Nephron (organoid): ENCODE data around the gene APOBEC2.

Experiments
- H3K27ac Mint-ChIP-seq, 3 experiments: 2 replicates each; pipeline ENCODE4 v1.8.0; 2020; ENCODE audit warnings: mixed read lengths in 3 of 3, mild to moderate bottlenecking in 2 of 3, moderate library complexity in 1 of 3
- H3K27me3 Mint-ChIP-seq: 2 replicates; pipeline ENCODE4 v1.8.0; 2021; ENCODE audit warnings: low read depth, mild to moderate bottlenecking, moderate library complexity, mixed read lengths
- H3K36me3 Mint-ChIP-seq: 2 replicates; pipeline ENCODE4 v1.8.0; 2020; ENCODE audit warnings: low read depth, mixed read lengths
- H3K4me1 Mint-ChIP-seq: 2 replicates; pipeline ENCODE4 v1.8.0; 2020; ENCODE audit warnings: mixed read lengths
- H3K4me3 Mint-ChIP-seq, 3 experiments: 2 replicates each; pipeline ENCODE4 v1.8.0; 2020; ENCODE audit warnings: mild to moderate bottlenecking in 3 of 3, mixed read lengths in 3 of 3, moderate library complexity in 2 of 3
- H3K9me3 Mint-ChIP-seq: 2 replicates; pipeline ENCODE4 v1.8.0; 2020; ENCODE audit warnings: mixed read lengths
- TF ChIP-seq, protein P1 (sequence below), 3 experiments: fragments of 200-600 bp; sonication (generic); IDR thresholded peaks; one replicate each; pipeline ENCODE4 v1.5.0; 2021; ENCODE audit warnings: antibody characterized with exemption in 3 of 3; ENCODE audit not compliant: unreplicated experiment in 3 of 3

APOBEC2 gene

DNA sequence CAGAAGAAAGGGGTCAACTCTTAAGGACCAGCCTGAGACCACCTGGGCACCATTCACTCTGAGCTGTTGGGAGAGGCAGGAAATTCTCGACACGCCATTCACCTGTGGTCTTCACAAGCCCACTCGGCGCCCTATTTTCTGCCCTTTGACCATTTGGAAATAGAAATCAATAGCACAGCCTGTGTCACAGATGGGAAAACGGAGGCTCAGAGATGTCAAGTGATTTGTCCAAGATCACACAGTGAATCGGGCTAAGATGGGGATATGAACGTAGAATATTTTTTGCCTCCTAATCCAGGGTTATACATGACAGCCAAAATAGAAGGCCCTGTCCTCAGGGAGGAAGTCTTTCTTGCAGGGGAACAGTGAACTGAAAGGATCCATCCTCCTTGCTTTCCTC is 3.0 kb upstream of the APOBEC2 start:
- Mint-ChIP-seq H3K9me3 (no peaks in the 10 kb centered on the region), H3K27me3 (peaks cover 13% of the 10 kb centered on the region), H3K4me1 (peaks cover 82% of the 10 kb centered on the region), H3K27ac (peak overlapping the region; percentile 73 to 80 (median 74)), H3K36me3 (no peaks in the 10 kb centered on the region), H3K4me3 (peak overlapping the region in 2 of 3 experiments; percentile 19 to 32)
- TF ChIP-seq, protein P1, sequence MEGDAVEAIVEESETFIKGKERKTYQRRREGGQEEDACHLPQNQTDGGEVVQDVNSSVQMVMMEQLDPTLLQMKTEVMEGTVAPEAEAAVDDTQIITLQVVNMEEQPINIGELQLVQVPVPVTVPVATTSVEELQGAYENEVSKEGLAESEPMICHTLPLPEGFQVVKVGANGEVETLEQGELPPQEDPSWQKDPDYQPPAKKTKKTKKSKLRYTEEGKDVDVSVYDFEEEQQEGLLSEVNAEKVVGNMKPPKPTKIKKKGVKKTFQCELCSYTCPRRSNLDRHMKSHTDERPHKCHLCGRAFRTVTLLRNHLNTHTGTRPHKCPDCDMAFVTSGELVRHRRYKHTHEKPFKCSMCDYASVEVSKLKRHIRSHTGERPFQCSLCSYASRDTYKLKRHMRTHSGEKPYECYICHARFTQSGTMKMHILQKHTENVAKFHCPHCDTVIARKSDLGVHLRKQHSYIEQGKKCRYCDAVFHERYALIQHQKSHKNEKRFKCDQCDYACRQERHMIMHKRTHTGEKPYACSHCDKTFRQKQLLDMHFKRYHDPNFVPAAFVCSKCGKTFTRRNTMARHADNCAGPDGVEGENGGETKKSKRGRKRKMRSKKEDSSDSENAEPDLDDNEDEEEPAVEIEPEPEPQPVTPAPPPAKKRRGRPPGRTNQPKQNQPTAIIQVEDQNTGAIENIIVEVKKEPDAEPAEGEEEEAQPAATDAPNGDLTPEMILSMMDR (IDR thresholded peaks at IDR 0.05; ENCODE audit: unreplicated experiment in 3 of 3): no peak

DNA sequence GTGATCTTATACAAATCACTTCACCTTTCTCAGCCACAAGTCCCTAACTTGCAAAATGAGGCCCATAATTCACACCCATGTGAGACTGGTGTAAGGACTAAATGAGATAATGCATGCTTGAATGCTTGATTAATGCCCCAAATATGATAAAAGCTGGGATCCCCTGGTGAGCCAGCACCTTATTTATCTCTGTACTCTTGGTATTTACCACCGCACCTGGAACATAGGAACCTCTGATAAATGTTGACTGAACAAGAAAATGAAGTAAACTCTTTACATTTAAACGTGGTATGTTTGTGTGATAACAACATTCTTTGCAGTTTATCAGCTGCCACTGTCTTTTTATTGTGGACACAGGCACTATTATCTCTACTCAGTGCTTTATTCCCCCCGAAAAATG is 2.5 kb upstream of the APOBEC2 start:
- TF ChIP-seq, protein P1 (IDR thresholded peaks at IDR 0.05; ENCODE audit: unreplicated experiment in 3 of 3): no peak
- Mint-ChIP-seq H3K27me3 (peaks cover 13% of the 10 kb centered on the region), H3K4me3 (no peak overlapping the region), H3K36me3 (no peaks in the 10 kb centered on the region), H3K9me3 (no peaks in the 10 kb centered on the region), H3K4me1 (peaks cover 84% of the 10 kb centered on the region), H3K27ac (peak overlapping the region in 1 of 3 experiments; percentile 24)

GRCh38 chr6:41051873-41052272 is 1.1 kb upstream of the APOBEC2 start:
- H3K27me3 Mint-ChIP-seq: peaks cover 12% of the 10 kb centered on the region
- H3K36me3 Mint-ChIP-seq: no peaks in the 10 kb centered on the region
- TF ChIP-seq, protein P1 (IDR thresholded peaks at IDR 0.05; ENCODE audit: unreplicated experiment in 3 of 3): no peak
- peaks cover 82% of the 10 kb centered on the region for H3K4me1 Mint-ChIP-seq
- H3K27ac Mint-ChIP-seq: peak overlapping the region in 1 of 3 experiments; percentile 39
- no peaks in the 10 kb centered on the region for H3K9me3 Mint-ChIP-seq
- peak overlapping the region in 1 of 3 experiments; percentile 1 for H3K4me3 Mint-ChIP-seq

DNA sequence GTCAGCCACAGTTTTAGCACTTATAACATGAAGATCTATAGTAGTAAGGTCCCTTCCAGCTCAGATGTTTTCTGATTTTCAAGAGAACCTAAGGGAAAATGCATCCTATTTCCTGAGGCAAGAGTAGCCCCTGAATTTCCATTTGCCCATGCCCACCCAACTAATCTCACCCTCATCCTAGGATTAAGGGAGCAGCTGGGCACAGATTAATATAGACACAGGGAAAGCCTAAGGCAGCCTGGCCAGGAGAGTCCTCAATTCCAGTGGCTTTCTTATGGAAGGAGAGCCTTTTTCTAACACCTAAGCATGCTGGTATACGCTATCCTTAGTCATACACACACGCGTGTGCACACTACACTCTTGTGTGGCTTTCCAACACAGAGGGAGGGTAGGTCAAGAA is 1.5 kb downstream of the APOBEC2 start:
- Mint-ChIP-seq H3K27me3 (peaks cover 10% of the 10 kb centered on the region), H3K4me3 (peak overlapping the region; percentile 9 to 92 (median 84)), H3K27ac (peak overlapping the region; percentile 3 to 67 (median 47)), H3K9me3 (no peaks in the 10 kb centered on the region), H3K4me1 (peaks cover 84% of the 10 kb centered on the region), H3K36me3 (no peaks in the 10 kb centered on the region)
- TF ChIP-seq, protein P1 (IDR thresholded peaks at IDR 0.05; ENCODE audit: unreplicated experiment in 3 of 3): no peak

- Mint-ChIP-seq H3K9me3 (no peaks in the 10 kb centered on the region), H3K4me1 (peaks cover 84% of the 10 kb centered on the region), H3K27me3 (peaks cover 10% of the 10 kb centered on the region), H3K27ac (peak overlapping the region; percentile 8 to 67 (median 31)), H3K36me3 (no peaks in the 10 kb centered on the region), H3K4me3 (peak overlapping the region; percentile 44 to 92 (median 84))
- TF ChIP-seq, protein P1 (IDR thresholded peaks at IDR 0.05; ENCODE audit: unreplicated experiment in 3 of 3): no peak
These were observed 2.1 kb downstream of the APOBEC2 start for GRCh38 chr6:41055149-41055548.

DNA sequence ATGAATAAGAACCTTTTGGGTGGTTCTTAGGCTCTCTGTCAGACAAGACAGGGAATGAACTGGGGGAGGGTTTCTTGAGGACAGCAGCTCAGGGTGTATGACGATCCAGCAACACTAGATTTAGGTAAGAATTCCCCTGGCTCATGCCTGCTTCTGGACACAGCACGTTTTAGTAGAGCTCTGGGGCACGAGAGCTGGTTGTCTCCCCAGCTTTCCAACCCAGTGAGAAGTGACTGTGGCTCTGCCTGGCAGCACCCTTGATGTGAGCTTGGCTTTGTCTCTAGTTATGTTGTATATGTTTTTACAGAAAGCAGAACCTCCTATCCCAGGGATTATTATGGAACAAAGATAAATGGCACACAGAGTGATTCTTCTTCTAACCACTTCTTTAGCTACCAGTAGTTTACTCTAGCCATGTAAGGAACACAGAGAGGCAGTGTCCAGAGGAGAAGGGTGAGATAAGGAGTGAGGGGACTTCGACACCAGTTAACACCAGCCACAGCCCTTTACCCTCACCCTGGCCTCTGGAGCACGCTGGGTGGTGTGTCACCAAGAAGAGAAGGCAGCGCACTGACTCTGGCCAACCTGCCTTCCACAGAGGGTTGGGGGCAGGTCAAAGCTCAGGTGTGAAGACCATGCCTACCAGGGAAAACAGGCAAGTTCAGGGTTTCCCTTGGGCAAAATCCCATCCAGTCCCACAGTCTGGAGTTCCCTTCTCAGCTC is 3.9 kb downstream of the APOBEC2 start:
- H3K27ac Mint-ChIP-seq: peak overlapping the region in 2 of 3 experiments; percentile 57 to 91
- H3K9me3 Mint-ChIP-seq: no peaks in the 10 kb centered on the region
- peaks cover 87% of the 10 kb centered on the region for H3K4me1 Mint-ChIP-seq
- H3K36me3 Mint-ChIP-seq: peaks cover 5% of the 10 kb centered on the region
- peak overlapping the region in 2 of 3 experiments; percentile 41 to 92 for H3K4me3 Mint-ChIP-seq
- peaks cover 10% of the 10 kb centered on the region for H3K27me3 Mint-ChIP-seq
- TF ChIP-seq, protein P1 (IDR thresholded peaks at IDR 0.05; ENCODE audit: unreplicated experiment in 3 of 3): no peak
